ENCODE results near the gene A2ML1. TPM values are rescaled to one million over a fixed set of nuclear protein-coding genes. Genes with fewer than 3 reads are reported as not detected.
"Not testable (repeated sequence)": the region's sequence is repeated elsewhere in the genome, so short reads cannot be mapped to it uniquely, and the experiment has no call there.

Gene A2ML1
- total RNA-seq, 3 donors from 2014 or later = not detected

- no peaks in the 10 kb centered on the region for H3K36me3 Mint-ChIP-seq (ENCODE audit: insufficient read depth)
- peaks cover 4% of the 10 kb centered on the region for H3K4me1 Mint-ChIP-seq (ENCODE audit: low read depth)
- no peaks in the 10 kb centered on the region for H3K9me3 Mint-ChIP-seq
- DNase-seq (no peak), ATAC-seq (no peak)
- no peak overlapping the region for H3K4me3 Mint-ChIP-seq
- peaks cover 2% of the 10 kb centered on the region for H3K27me3 Mint-ChIP-seq (ENCODE audit: low read depth)
These were observed 72.6 kb downstream of the A2ML1 start for GRCh38 chr12:8894986-8895385.

GRCh38 chr12:8897081-8897480 is 74.7 kb downstream of the A2ML1 start:
- ATAC-seq (no peak), DNase-seq (no peak)
- Mint-ChIP-seq H3K9me3 (no peaks in the 10 kb centered on the region), H3K36me3 (ENCODE audit: insufficient read depth) (no peaks in the 10 kb centered on the region), H3K27me3 (ENCODE audit: low read depth) (peaks cover 2% of the 10 kb centered on the region), H3K4me3 (no peak overlapping the region), H3K4me1 (ENCODE audit: low read depth) (no peaks in the 10 kb centered on the region)

GRCh38 chr12:8899830-8900229 is 77.4 kb downstream of the A2ML1 start:
- DNase-seq = no peak
- H3K27me3 Mint-ChIP-seq (ENCODE audit: low read depth) = no peaks in the 10 kb centered on the region

GRCh38 chr12:8902703-8903102 is 80.3 kb downstream of the A2ML1 start:
- not testable (repeated sequence) for H3K27me3 Mint-ChIP-seq (ENCODE audit: low read depth); H3K4me1 Mint-ChIP-seq (ENCODE audit: low read depth); H3K36me3 Mint-ChIP-seq (ENCODE audit: insufficient read depth); H3K9me3 Mint-ChIP-seq; DNase-seq; ATAC-seq; H3K4me3 Mint-ChIP-seq

More at GRCh38 chr12:8899830-8900229, 77.4 kb downstream of the A2ML1 start:
- no peaks in the 10 kb centered on the region for H3K36me3 Mint-ChIP-seq (ENCODE audit: insufficient read depth)
- no peaks in the 10 kb centered on the region for H3K9me3 Mint-ChIP-seq
- ATAC-seq = no peak
- no peaks in the 10 kb centered on the region for H3K4me1 Mint-ChIP-seq (ENCODE audit: low read depth)
- no peak overlapping the region for H3K4me3 Mint-ChIP-seq

- DNase-seq (no peak), ATAC-seq (no peak)
- no peaks in the 10 kb centered on the region for H3K9me3 Mint-ChIP-seq
- no peaks in the 10 kb centered on the region for H3K36me3 Mint-ChIP-seq (ENCODE audit: insufficient read depth)
- H3K4me1 Mint-ChIP-seq (ENCODE audit: low read depth) = no peaks in the 10 kb centered on the region
- H3K4me3 Mint-ChIP-seq = no peak overlapping the region
- H3K27me3 Mint-ChIP-seq (ENCODE audit: low read depth) = peaks cover 3% of the 10 kb centered on the region
These were observed 81.2 kb downstream of the A2ML1 start for GRCh38 chr12:8903646-8904045.

GRCh38 chr12:8904665-8905064 is 82.2 kb downstream of the A2ML1 start:
- peaks cover 3% of the 10 kb centered on the region for H3K27me3 Mint-ChIP-seq (ENCODE audit: low read depth)
- H3K4me1 Mint-ChIP-seq (ENCODE audit: low read depth) = no peaks in the 10 kb centered on the region
- H3K4me3 Mint-ChIP-seq = no peak overlapping the region
- ATAC-seq (no peak), DNase-seq (no peak)
- H3K9me3 Mint-ChIP-seq = no peaks in the 10 kb centered on the region
- H3K36me3 Mint-ChIP-seq (ENCODE audit: insufficient read depth) = no peaks in the 10 kb centered on the region

- Mint-ChIP-seq H3K36me3 (ENCODE audit: insufficient read depth) (no peaks in the 10 kb centered on the region), H3K4me3 (no peak overlapping the region), H3K4me1 (ENCODE audit: low read depth) (no peaks in the 10 kb centered on the region), H3K9me3 (no peaks in the 10 kb centered on the region), H3K27me3 (ENCODE audit: low read depth) (peaks cover 3% of the 10 kb centered on the region)
- ATAC-seq = no peak
- no peak for DNase-seq
These were observed 83.1 kb downstream of the A2ML1 start for GRCh38 chr12:8905546-8905945.

- Mint-ChIP-seq H3K36me3 (ENCODE audit: insufficient read depth) (no peaks in the 10 kb centered on the region), H3K9me3 (no peaks in the 10 kb centered on the region), H3K4me3 (no peak overlapping the region), H3K4me1 (ENCODE audit: low read depth) (no peaks in the 10 kb centered on the region), H3K27me3 (ENCODE audit: low read depth) (peaks cover 3% of the 10 kb centered on the region)
- DNase-seq (no peak), ATAC-seq (no peak)
These were observed 84.1 kb downstream of the A2ML1 start for GRCh38 chr12:8906266-8907180.

- Mint-ChIP-seq H3K27me3 (ENCODE audit: low read depth) (peaks cover 3% of the 10 kb centered on the region), H3K4me3 (no peak overlapping the region), H3K4me1 (ENCODE audit: low read depth) (no peaks in the 10 kb centered on the region), H3K9me3 (no peaks in the 10 kb centered on the region), H3K36me3 (ENCODE audit: insufficient read depth) (no peaks in the 10 kb centered on the region)
- DNase-seq = no peak
- ATAC-seq = no peak
These were observed 85.1 kb downstream of the A2ML1 start for GRCh38 chr12:8907513-8907912.

GRCh38 chr12:8909752-8910151 is 87.3 kb downstream of the A2ML1 start:
- no peak for ATAC-seq
- Mint-ChIP-seq H3K4me3 (no peak overlapping the region), H3K27me3 (ENCODE audit: low read depth) (peaks cover 3% of the 10 kb centered on the region), H3K4me1 (ENCODE audit: low read depth) (peaks cover 15% of the 10 kb centered on the region), H3K9me3 (no peaks in the 10 kb centered on the region), H3K36me3 (ENCODE audit: insufficient read depth) (no peaks in the 10 kb centered on the region)
- DNase-seq = no peak

GRCh38 chr12:8911606-8912268 is 89.3 kb downstream of the A2ML1 start:
- Mint-ChIP-seq H3K4me1 (ENCODE audit: low read depth) (peaks cover 15% of the 10 kb centered on the region), H3K36me3 (ENCODE audit: insufficient read depth) (no peaks in the 10 kb centered on the region), H3K9me3 (no peaks in the 10 kb centered on the region), H3K4me3 (no peak overlapping the region), H3K27me3 (ENCODE audit: low read depth) (peaks cover under 1% of the 10 kb centered on the region)
- ATAC-seq (no peak), DNase-seq (no peak)

GRCh38 chr12:8912914-8913313 is 90.5 kb downstream of the A2ML1 start:
- Mint-ChIP-seq H3K4me3 (peak overlapping the region; percentile 88), H3K9me3 (no peaks in the 10 kb centered on the region), H3K27me3 (ENCODE audit: low read depth) (no peaks in the 10 kb centered on the region), H3K36me3 (ENCODE audit: insufficient read depth) (no peaks in the 10 kb centered on the region), H3K4me1 (ENCODE audit: low read depth) (peaks cover 15% of the 10 kb centered on the region)
- no peak for ATAC-seq
- DNase-seq = no peak

- Mint-ChIP-seq H3K36me3 (ENCODE audit: insufficient read depth) (peaks cover under 1% of the 10 kb centered on the region), H3K9me3 (no peaks in the 10 kb centered on the region), H3K27me3 (ENCODE audit: low read depth) (no peaks in the 10 kb centered on the region), H3K4me3 (peak overlapping the region; percentile 88), H3K4me1 (ENCODE audit: low read depth) (peaks cover 15% of the 10 kb centered on the region)
- DNase-seq = no peak
- ATAC-seq = no peak
These were observed 91.2 kb downstream of the A2ML1 start for GRCh38 chr12:8913702-8914032.

GRCh38 chr12:8914033-8914715 is 91.8 kb downstream of the A2ML1 start, which contains the start of gene PHC1:
PHC1 (plus strand) TSS chr12:8914509; CDS start chr12:8917678, 3,169 bp downstream.
- not testable (repeated sequence) for H3K9me3 Mint-ChIP-seq
- H3K4me3 Mint-ChIP-seq = peak within 1 kb of the TSS; percentile 88
- peak; percentile 76 to 77 for ATAC-seq

More at GRCh38 chr12:8914033-8914715, 91.8 kb downstream of the A2ML1 start, which contains the start of gene PHC1:
- peaks cover 15% of the 10 kb centered on the region for H3K4me1 Mint-ChIP-seq (ENCODE audit: low read depth)
- not testable (repeated sequence) for H3K27me3 Mint-ChIP-seq (ENCODE audit: low read depth); H3K36me3 Mint-ChIP-seq (ENCODE audit: insufficient read depth)
- DNase-seq = peak; percentile 76

All from activated T-cell treated with anti-CD3 and anti-CD28 coated beads, Interleukin-2, amount 50 U/mL, for 4 hours (primary cell).